GM12878 (cell line): ENCODE data around the gene DTX4.

ENCODE experiments used
- EP300 ChIP-seq, 2 experiments: fragments of 150-350 bp in 1 of 2; IDR thresholded peaks; 2 replicates each; pipeline ENCODE4 v1.6.1; 2011 to 2012; ENCODE audit warnings: low read depth in 2 of 2, low read length in 2 of 2, borderline replicate concordance in 1 of 2, improper control_type of control experiment in 1 of 2, inconsistent platforms in 1 of 2; ENCODE audit not compliant: control insufficient read depth in 1 of 2
- EZH2 ChIP-seq: IDR thresholded peaks from 2 replicates; pipeline ENCODE4 v1.6.1; 2012; ENCODE audit warnings: low read depth, mild to moderate bottlenecking, control low read depth, inconsistent platforms, low read length, borderline replicate concordance; ENCODE audit not compliant: control insufficient read depth
- NFYB ChIP-seq: IDR thresholded peaks from 2 replicates; pipeline ENCODE4 v1.6.1; 2011; ENCODE audit warnings: low read depth, mild to moderate bottlenecking, low read length, improper control_type of control experiment, moderate library complexity; ENCODE audit not compliant: insufficient read depth
- POLR2A ChIP-seq: IDR thresholded peaks from 2 replicates; pipeline ENCODE4 v1.6.1; 2011; ENCODE audit warnings: low read depth, mild to moderate bottlenecking, low read length
- POLR2AphosphoS5 ChIP-seq: IDR thresholded peaks from 2 replicates; pipeline ENCODE4 v1.6.1; 2011; ENCODE audit warnings: mild to moderate bottlenecking, low read length, inconsistent platforms
- SP1 ChIP-seq: IDR thresholded peaks from one replicate; pipeline ENCODE4 v1.6.1; 2011; ENCODE audit warnings: low read depth, low read length
- ZBED1 ChIP-seq: IDR thresholded peaks from 2 replicates; pipeline ENCODE4 v1.6.1; 2016; ENCODE audit warnings: borderline replicate concordance
- ZNF384 ChIP-seq: IDR thresholded peaks from 2 replicates; pipeline ENCODE4 v1.6.1; 2012; ENCODE audit warnings: low read depth, mild to moderate bottlenecking, low read length, improper control_type of control experiment, borderline replicate concordance
- TF ChIP-seq, protein P1 (sequence below), 3 experiments: IDR thresholded peaks in 2 of 3; conservative IDR thresholded peaks in 1 of 3; 2 replicates each; pipeline ENCODE4 v1.5.1; 2011; ENCODE audit warnings: low read depth in 3 of 3, low read length in 3 of 3, mild to moderate bottlenecking in 3 of 3, control low read depth in 2 of 3, moderate library complexity in 2 of 3, inconsistent platforms in 1 of 3, mixed read lengths in 1 of 3; ENCODE audit not compliant: control insufficient read depth in 2 of 3, insufficient read depth in 1 of 3; ENCODE audit errors: extremely low read depth in 1 of 3

- no peak for TF ChIP-seq POLR2AphosphoS5
- TF ChIP-seq EP300 (IDR thresholded peaks at IDR 0.05; ENCODE audit: borderline replicate concordance in 1 of 2, control insufficient read depth in 1 of 2, low read depth in 2 of 2, low read length in 2 of 2), result no peak
- TF ChIP-seq ZBED1, result no peak
- TF ChIP-seq NFYB, result no peak
- no peak for TF ChIP-seq POLR2A
- TF ChIP-seq EZH2, result no peak
- TF ChIP-seq, protein P1, sequence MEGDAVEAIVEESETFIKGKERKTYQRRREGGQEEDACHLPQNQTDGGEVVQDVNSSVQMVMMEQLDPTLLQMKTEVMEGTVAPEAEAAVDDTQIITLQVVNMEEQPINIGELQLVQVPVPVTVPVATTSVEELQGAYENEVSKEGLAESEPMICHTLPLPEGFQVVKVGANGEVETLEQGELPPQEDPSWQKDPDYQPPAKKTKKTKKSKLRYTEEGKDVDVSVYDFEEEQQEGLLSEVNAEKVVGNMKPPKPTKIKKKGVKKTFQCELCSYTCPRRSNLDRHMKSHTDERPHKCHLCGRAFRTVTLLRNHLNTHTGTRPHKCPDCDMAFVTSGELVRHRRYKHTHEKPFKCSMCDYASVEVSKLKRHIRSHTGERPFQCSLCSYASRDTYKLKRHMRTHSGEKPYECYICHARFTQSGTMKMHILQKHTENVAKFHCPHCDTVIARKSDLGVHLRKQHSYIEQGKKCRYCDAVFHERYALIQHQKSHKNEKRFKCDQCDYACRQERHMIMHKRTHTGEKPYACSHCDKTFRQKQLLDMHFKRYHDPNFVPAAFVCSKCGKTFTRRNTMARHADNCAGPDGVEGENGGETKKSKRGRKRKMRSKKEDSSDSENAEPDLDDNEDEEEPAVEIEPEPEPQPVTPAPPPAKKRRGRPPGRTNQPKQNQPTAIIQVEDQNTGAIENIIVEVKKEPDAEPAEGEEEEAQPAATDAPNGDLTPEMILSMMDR (IDR thresholded peaks at IDR 0.05 in 2 of 3, conservative IDR thresholded peaks at IDR 0.05 in 1 of 3; ENCODE audit: control insufficient read depth in 2 of 3, extremely low read depth in 1 of 3, insufficient read depth in 1 of 3, low read depth in 3 of 3, low read length in 3 of 3), result no peak
- no peak for TF ChIP-seq SP1
- TF ChIP-seq ZNF384, result no peak
These were observed 23.7 kb downstream of the DTX4 start for GRCh38 chr11:59195586-59195985.
